H9 (cell line): ENCODE results near the gene BATF. TPM values are rescaled to one million over a fixed set of nuclear protein-coding genes. Genes with fewer than 3 reads are reported as not detected.

Experiments used
- DNase-seq: peaks from one replicate; pipeline ENCODE4 v3.0.0-alpha.2; 2017
- H2AFZ ChIP-seq: one replicate; pipeline ENCODE4 v1.6.1; 2013; ENCODE audit warnings: mild to moderate bottlenecking, low read length, control low read depth, moderate library complexity
- H2AK5ac ChIP-seq: 2 replicates; pipeline ENCODE4 v1.6.1; 2013; ENCODE audit warnings: low read length, control low read depth, mixed read lengths; ENCODE audit not compliant: insufficient read length
- H2BK120ac ChIP-seq: one replicate; pipeline ENCODE4 v1.6.1; 2013; ENCODE audit warnings: low read depth, mild to moderate bottlenecking, low read length, control low read depth, inconsistent platforms; ENCODE audit not compliant: poor library complexity, severe bottlenecking
- H2BK12ac ChIP-seq: 2 replicates; pipeline ENCODE4 v1.6.1; 2013; ENCODE audit warnings: low read length, control low read depth, mixed read lengths, low read depth; ENCODE audit not compliant: insufficient read length
- H2BK15ac ChIP-seq: 2 replicates; pipeline ENCODE4 v1.6.1; 2013; ENCODE audit warnings: low read depth, low read length, control low read depth
- H2BK20ac ChIP-seq: one replicate; pipeline ENCODE4 v1.6.1; 2013; ENCODE audit warnings: low read depth, mild to moderate bottlenecking, low read length, control low read depth, inconsistent platforms; ENCODE audit not compliant: poor library complexity, severe bottlenecking
- H2BK5ac ChIP-seq: 2 replicates; pipeline ENCODE4 v1.6.1; 2013; ENCODE audit warnings: low read length, control low read depth, mixed read lengths; ENCODE audit not compliant: insufficient read length
- H3K14ac ChIP-seq: 2 replicates; pipeline ENCODE4 v1.6.1; 2013; ENCODE audit warnings: low read length, control low read depth; ENCODE audit not compliant: insufficient read depth
- H3K18ac ChIP-seq: 2 replicates; pipeline ENCODE4 v1.6.1; 2013; ENCODE audit warnings: low read depth, mild to moderate bottlenecking, mixed read lengths, low read length, control low read depth; ENCODE audit not compliant: insufficient read length
- H3K23ac ChIP-seq: 2 replicates; pipeline ENCODE4 v1.6.1; 2013; ENCODE audit warnings: low read length, control low read depth, mixed read lengths, low read depth; ENCODE audit not compliant: insufficient read length
- H3K23me2 ChIP-seq: 2 replicates; pipeline ENCODE4 v1.6.1; 2013; ENCODE audit warnings: low read depth, mild to moderate bottlenecking, mixed read lengths, low read length, control low read depth; ENCODE audit not compliant: insufficient read length, poor library complexity, severe bottlenecking
- H3K27ac ChIP-seq: 2 replicates; pipeline ENCODE4 v1.5.1; 2013; ENCODE audit warnings: low read length, control low read depth, mixed read lengths, low read depth; ENCODE audit not compliant: insufficient read length
- H3K27me3 ChIP-seq: 2 replicates; pipeline ENCODE4 v1.6.1; 2013; ENCODE audit warnings: low read length, control low read depth, inconsistent platforms; ENCODE audit not compliant: insufficient read depth
- H3K4ac ChIP-seq: 2 replicates; pipeline ENCODE4 v1.6.1; 2013; ENCODE audit warnings: low read depth, mild to moderate bottlenecking, control low read depth, inconsistent platforms, low read length, moderate library complexity
- H3K4me1 ChIP-seq: 2 replicates; pipeline ENCODE4 v1.6.1; 2013; ENCODE audit warnings: low read length, control low read depth, inconsistent platforms; ENCODE audit not compliant: insufficient read depth
- H3K4me2 ChIP-seq: 2 replicates; pipeline ENCODE4 v1.6.1; 2013; ENCODE audit warnings: low read length, control low read depth, mixed read lengths; ENCODE audit not compliant: insufficient read length, insufficient read depth
- H3K56ac ChIP-seq: 2 replicates; pipeline ENCODE4 v1.6.1; 2013; ENCODE audit warnings: low read depth, mild to moderate bottlenecking, mixed read lengths, low read length, control low read depth; ENCODE audit not compliant: insufficient read length
- H3K79me1 ChIP-seq: 2 replicates; pipeline ENCODE4 v1.6.1; 2013; ENCODE audit warnings: low read depth, mild to moderate bottlenecking, moderate library complexity, low read length, control low read depth, inconsistent platforms; ENCODE audit not compliant: insufficient read depth, poor library complexity, severe bottlenecking
- H3K79me2 ChIP-seq: 2 replicates; pipeline ENCODE4 v1.6.1; 2013; ENCODE audit warnings: low read length, control low read depth, inconsistent platforms; ENCODE audit not compliant: insufficient read depth
- H3K9ac ChIP-seq: 2 replicates; pipeline ENCODE4 v1.6.1; 2013; ENCODE audit warnings: low read length, control low read depth, mixed read lengths; ENCODE audit not compliant: insufficient read length; ENCODE audit errors: extremely low read depth
- H3K9me3 ChIP-seq: one replicate; pipeline ENCODE4 v1.6.1; 2013; ENCODE audit warnings: low read depth, low read length, inconsistent platforms; ENCODE audit not compliant: control insufficient read depth
- H3T11ph ChIP-seq: one replicate; pipeline ENCODE4 v1.6.1; 2013; ENCODE audit warnings: mild to moderate bottlenecking, low read length, control low read depth, inconsistent platforms
- H4K20me1 ChIP-seq: one replicate; pipeline ENCODE4 v1.6.1; 2013; ENCODE audit not compliant: control insufficient read depth, insufficient read length, insufficient read depth
- H4K5ac ChIP-seq: 2 replicates; pipeline ENCODE4 v1.6.1; 2013; ENCODE audit warnings: low read depth, mild to moderate bottlenecking, mixed read lengths, low read length, control low read depth; ENCODE audit not compliant: insufficient read length
- H4K8ac ChIP-seq: replicated peaks from 2 replicates; pipeline ENCODE4 v1.6.1; 2013; ENCODE audit warnings: low read length, control low read depth, mixed read lengths, low read depth; ENCODE audit not compliant: insufficient read length
- H4K91ac ChIP-seq: 2 replicates; pipeline ENCODE4 v1.6.1; 2013; ENCODE audit warnings: low read depth, mild to moderate bottlenecking, moderate library complexity, mixed read lengths, low read length, control low read depth; ENCODE audit not compliant: insufficient read length
- H3K27ac Mint-ChIP-seq, 3 experiments: 2 replicates in 2 of 3; 3 replicates in 1 of 3; pipeline ENCODE4 v1.8.0; 2020 to 2021; ENCODE audit warnings: mixed read lengths in 3 of 3, mild to moderate bottlenecking in 1 of 3, moderate library complexity in 1 of 3
- H3K27me3 Mint-ChIP-seq: 2 replicates; pipeline ENCODE4 v1.8.0; 2021; ENCODE audit warnings: low read depth, mild to moderate bottlenecking, moderate library complexity, mixed read lengths
- H3K36me3 Mint-ChIP-seq, 3 experiments: 2 replicates in 2 of 3; 3 replicates in 1 of 3; pipeline ENCODE4 v1.8.0; 2020 to 2021; ENCODE audit warnings: low read depth in 3 of 3, mixed read lengths in 3 of 3; ENCODE audit not compliant: insufficient read depth in 1 of 3
- H3K4me1 Mint-ChIP-seq, 2 experiments: 2 replicates each; pipeline ENCODE4 v1.8.0; 2020; ENCODE audit warnings: mixed read lengths in 2 of 2
- H3K4me3 Mint-ChIP-seq, 2 experiments: 2 replicates in 1 of 2; 3 replicates in 1 of 2; pipeline ENCODE4 v1.8.0; 2020 to 2021; ENCODE audit warnings: mild to moderate bottlenecking in 2 of 2, mixed read lengths in 2 of 2, moderate library complexity in 1 of 2
- H3K9me3 Mint-ChIP-seq, 2 experiments: 2 replicates in 1 of 2; 3 replicates in 1 of 2; pipeline ENCODE4 v1.8.0; 2020; ENCODE audit warnings: mild to moderate bottlenecking in 2 of 2, mixed read lengths in 2 of 2, moderate library complexity in 1 of 2
- CTCF ChIP-seq: fragments of 200-600 bp; sonication (generic); conservative IDR thresholded peaks from 3 replicates; pipeline ENCODE4 v1.8.0; 2021; ENCODE audit warnings: antibody characterized with exemption, mild to moderate bottlenecking
- WGBS: extraction: QIAGEN DNeasy Blood & Tissue Kit; methylation state at CpG from one replicate; pipeline ENCODE4 v1.1.7; 2013; ENCODE audit warnings: missing lambda C conversion rate, low lambda C conversion rate, mixed read lengths; ENCODE audit not compliant: insufficient read length; ENCODE audit errors: extremely low coverage; 5-methylcytosine and 5-hydroxymethylcytosine counted together
- total RNA-seq: library from RNA; stranded (reverse); gene quantifications from 2 replicates; pipeline ENCODE4 v1.2.1, GENCODE V29; 2021

BATF gene
- total RNA-seq, 1 experiment from 2014 or later: not detected

GRCh38 chr14:75577090-75577489 is 54.8 kb downstream of the BATF start:
- no peaks in the 10 kb centered on the region; the same call in 1 of the 2 replicates for H3K27me3 ChIP-seq
- no peak overlapping the region for H3K4me3 Mint-ChIP-seq

More at GRCh38 chr14:75577090-75577489, 54.8 kb downstream of the BATF start:
- no CpG with 5 or more reads among the region's 3 CpGs for WGBS
- H3K23ac ChIP-seq: no peak overlapping the region
- H3K27ac Mint-ChIP-seq: no peak overlapping the region
- H3K4me1 ChIP-seq: peaks cover 6% of the 10 kb centered on the region
- no peak overlapping the region for H4K91ac ChIP-seq
- H4K20me1 ChIP-seq: no peaks in the 10 kb centered on the region
- H4K8ac ChIP-seq: no peak overlapping the region
- no peak overlapping the region for H2AK5ac ChIP-seq
- no peak for DNase-seq
- H3K9me3 Mint-ChIP-seq: no peaks in the 10 kb centered on the region; a peak in 1 of 5 replicates
- H3K27me3 Mint-ChIP-seq: peaks cover 18% of the 10 kb centered on the region
- H2BK20ac ChIP-seq: no peak overlapping the region
- no peak for TF ChIP-seq CTCF
- no peak overlapping the region for H3K56ac ChIP-seq
- no peak overlapping the region for H2AFZ ChIP-seq
- H3K79me1 ChIP-seq: no peaks in the 10 kb centered on the region
- H3K4me2 ChIP-seq: no peak overlapping the region
- H4K5ac ChIP-seq: no peak overlapping the region
- no peak overlapping the region for H2BK120ac ChIP-seq
- no peaks in the 10 kb centered on the region for H3K9me3 ChIP-seq
- no peak overlapping the region for H3K18ac ChIP-seq
- H3K27ac ChIP-seq: no peak overlapping the region
- H2BK15ac ChIP-seq: no peak overlapping the region
- H3K9ac ChIP-seq: no peak overlapping the region
- no peak overlapping the region for H2BK5ac ChIP-seq
- no peak overlapping the region for H3K14ac ChIP-seq
- no peaks in the 10 kb centered on the region for H3K79me2 ChIP-seq
- H2BK12ac ChIP-seq: no peak overlapping the region
- no peak overlapping the region for H3K4ac ChIP-seq
- no peak overlapping the region for H3T11ph ChIP-seq
- peaks cover 14% of the 10 kb centered on the region for H3K23me2 ChIP-seq
- H3K4me1 Mint-ChIP-seq: peaks cover 12 to 15% of the 10 kb centered on the region in 2 experiments; a peak in 3 of 4 replicates
- H3K36me3 Mint-ChIP-seq: no peaks in the 10 kb centered on the region
